GM12872 (cell line): ENCODE data around the gene DPH5.

ENCODE experiments used
- CTCF ChIP-seq: IDR thresholded peaks from 3 replicates; pipeline ENCODE4 v1.5.1; 2011; ENCODE audit warnings: low read depth, mild to moderate bottlenecking, low read length, moderate library complexity; ENCODE audit not compliant: insufficient read depth

Gene DPH5

GRCh38 chr1:101043776-101044175 is 18.2 kb upstream of the DPH5 start:
- no peak for TF ChIP-seq CTCF

GRCh38 chr1:101041300-101041699 is 15.7 kb upstream of the DPH5 start:
- TF ChIP-seq CTCF: no peak

GRCh38 chr1:101040666-101041065 is 15.1 kb upstream of the DPH5 start:
- TF ChIP-seq CTCF: no peak

- TF ChIP-seq CTCF: no peak
Observed at GRCh38 chr1:101039245-101039644, 13.7 kb upstream of the DPH5 start.

GRCh38 chr1:101037316-101037715 is 11.7 kb upstream of the DPH5 start:
- TF ChIP-seq CTCF: no peak

- TF ChIP-seq CTCF: no peak
Observed at GRCh38 chr1:101033017-101033416, 7.4 kb upstream of the DPH5 start.

- no peak for TF ChIP-seq CTCF
Observed at GRCh38 chr1:101030881-101031280, 5.3 kb upstream of the DPH5 start.

- TF ChIP-seq CTCF: no peak
Observed at GRCh38 chr1:101029184-101029583, 3.6 kb upstream of the DPH5 start.
